Bronchial epithelial cell (primary cell): Measurements from ENCODE around the gene MRPS14. TPM values are rescaled to one million over a fixed set of nuclear protein-coding genes. Genes with fewer than 3 reads are reported as not detected.
A peak's percentile ranks its signal among the peaks of the same experiment; 100 is the strongest.
"Not testable (repeated sequence)": the region's sequence is repeated elsewhere in the genome, so short reads cannot be mapped to it uniquely, and the experiment has no call there.

ENCODE experiments used
- DNase-seq: peaks from one replicate; pipeline ENCODE4 v3.0.0-alpha.2; 2010; ENCODE audit warnings: low read depth
- FAIRE-seq: peaks from 2 replicates; lab custom pipeline; 2011; peaks lifted over from hg19 to GRCh38; lab: Jason Lieb, UNC
- H3K27me3 ChIP-seq: 2 replicates; pipeline ENCODE4 v1.5.1; 2011; ENCODE audit warnings: low read length; ENCODE audit not compliant: control insufficient read depth, insufficient read depth
- H3K36me3 ChIP-seq: 2 replicates; pipeline ENCODE4 v1.5.1; 2011; ENCODE audit warnings: low read length; ENCODE audit not compliant: control insufficient read depth, insufficient read depth
- H3K4me3 ChIP-seq: 2 replicates; pipeline ENCODE4 v1.5.1; 2011; ENCODE audit warnings: mild to moderate bottlenecking, low read depth, low read length, control low read depth
- CTCF ChIP-seq: IDR thresholded peaks from 2 replicates; pipeline ENCODE4 v1.5.1; 2011; ENCODE audit warnings: mild to moderate bottlenecking, moderate library complexity, low read length, control low read depth, inconsistent platforms; ENCODE audit not compliant: insufficient read depth, severe bottlenecking
- total RNA-seq: library from RNA; depleted of rRNA; stranded (reverse); fragments of >200 nt; gene quantifications from 2 replicates; pipeline ENCODE4 v1.2.1, GENCODE V29; 2014

The MRPS14 gene
- total RNA-seq, 1 donor from 2014 or later: 21.3 TPM

DNA sequence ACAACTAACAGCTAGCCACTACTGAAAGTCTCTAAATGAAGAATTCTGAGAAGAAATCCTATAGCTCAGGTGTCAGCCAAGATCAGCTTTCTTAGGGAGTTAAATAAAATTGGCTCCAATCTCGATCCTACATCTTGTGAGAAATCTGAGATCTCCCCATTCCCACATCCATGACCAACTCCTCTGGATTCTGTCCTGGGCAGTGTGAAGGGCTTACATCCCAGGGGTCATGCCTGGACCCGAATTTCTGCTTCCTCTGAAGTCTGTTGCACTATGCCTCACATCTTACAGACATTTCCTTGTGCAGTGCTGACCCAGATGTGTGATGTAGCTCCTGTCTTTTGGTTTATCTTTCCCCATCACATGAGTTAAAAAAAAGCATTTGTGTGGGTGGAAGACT is 39.6 kb upstream of the MRPS14 start:
- no peaks in the 10 kb centered on the region for H3K36me3 ChIP-seq
- FAIRE-seq: peak; percentile 32
- peak; percentile 18 for DNase-seq
- TF ChIP-seq CTCF: no peak
- H3K27me3 ChIP-seq: no peaks in the 10 kb centered on the region
- no peak overlapping the region for H3K4me3 ChIP-seq

DNA sequence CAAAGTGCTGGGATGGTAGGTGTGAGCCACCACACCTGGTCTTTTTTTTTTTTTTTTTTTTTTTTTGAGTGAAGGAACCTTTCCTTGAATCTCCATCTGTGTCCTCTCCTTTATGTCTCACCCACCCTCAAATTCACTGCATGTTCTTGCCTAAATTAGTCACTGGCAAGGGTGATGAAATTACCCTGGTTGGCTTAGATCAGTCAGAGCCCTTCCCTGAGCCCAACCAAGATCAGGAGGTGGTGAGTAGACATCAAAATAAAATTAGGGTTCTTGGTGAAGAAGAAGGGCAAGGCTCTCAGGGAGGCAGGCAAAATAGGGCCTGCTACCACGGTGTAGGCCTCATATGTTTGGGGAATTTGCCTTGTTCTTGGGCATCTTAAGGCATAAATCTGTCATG is 39.1 kb upstream of the MRPS14 start:
- DNase-seq (peak; percentile 52), FAIRE-seq (no peak)
- no peak for TF ChIP-seq CTCF

GRCh38 chr1:175054736-175055135 is 31.5 kb upstream of the MRPS14 start:
- no peak for DNase-seq
- TF ChIP-seq CTCF: no peak
- Histone ChIP-seq H3K36me3 (no peaks in the 10 kb centered on the region), H3K4me3 (no peak overlapping the region), H3K27me3 (no peaks in the 10 kb centered on the region)
- no peak for FAIRE-seq

More for the DNA sequence above, 39.1 kb upstream of the MRPS14 start:
- Histone ChIP-seq H3K27me3 (no peaks in the 10 kb centered on the region), H3K36me3 (no peaks in the 10 kb centered on the region), H3K4me3 (no peak overlapping the region)

GRCh38 chr1:175050992-175051391 is 27.8 kb upstream of the MRPS14 start:
- Histone ChIP-seq H3K4me3 (no peak overlapping the region), H3K27me3 (no peaks in the 10 kb centered on the region), H3K36me3 (no peaks in the 10 kb centered on the region)
- DNase-seq (no peak), FAIRE-seq (no peak)
- no peak for TF ChIP-seq CTCF

DNA sequence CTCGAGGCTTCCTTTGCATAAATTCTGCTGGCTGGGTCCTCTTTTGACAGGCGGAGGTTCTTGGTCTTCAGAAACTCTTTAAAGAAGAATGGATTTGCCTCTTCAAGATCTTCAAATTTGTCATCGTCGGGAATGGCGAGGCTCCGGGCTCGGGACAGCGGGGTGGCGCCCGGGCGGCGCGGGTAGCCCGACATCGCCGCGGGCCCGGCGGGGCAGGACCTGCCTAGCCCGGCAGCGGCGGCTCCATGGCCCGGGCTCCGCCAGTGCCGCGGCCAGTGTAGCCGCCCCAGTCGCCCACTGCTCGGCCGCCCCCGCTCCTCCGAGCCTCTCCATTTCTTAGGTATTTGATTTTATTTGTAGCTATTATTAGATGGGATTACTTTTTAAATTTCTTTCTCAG is 22.3 kb upstream of the MRPS14 start:
- FAIRE-seq: no peak
- Histone ChIP-seq H3K27me3 (no peaks in the 10 kb centered on the region), H3K36me3 (no peaks in the 10 kb centered on the region), H3K4me3 (no peak overlapping the region)
- DNase-seq: no peak
- no peak for TF ChIP-seq CTCF

DNA sequence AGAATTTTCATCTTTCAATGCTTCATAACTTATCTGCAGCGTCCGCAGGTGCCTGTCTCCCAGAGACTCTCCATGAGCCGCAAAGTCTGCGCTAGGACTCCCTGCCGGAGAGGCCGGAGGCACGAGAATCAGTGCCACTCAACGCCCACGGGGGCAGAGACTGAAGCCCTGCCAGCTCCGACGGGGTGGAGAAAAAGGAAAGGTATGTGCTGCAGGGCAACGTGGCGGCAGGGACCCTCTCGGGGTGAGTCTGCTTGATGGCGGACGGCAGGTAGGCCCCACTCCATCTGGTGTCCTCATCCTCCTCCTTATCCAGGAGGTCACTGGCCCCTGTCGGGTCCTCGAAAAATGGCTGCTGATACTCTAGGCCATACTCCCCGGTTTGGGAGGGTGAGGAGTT is 21.9 kb upstream of the MRPS14 start:
- H3K36me3 ChIP-seq: no peaks in the 10 kb centered on the region
- DNase-seq: no peak
- no peaks in the 10 kb centered on the region for H3K27me3 ChIP-seq
- no peak overlapping the region for H3K4me3 ChIP-seq
- TF ChIP-seq CTCF: no peak
- no peak for FAIRE-seq

GRCh38 chr1:175044591-175044990 is 21.4 kb upstream of the MRPS14 start:
- not testable (repeated sequence) for H3K4me3 ChIP-seq, FAIRE-seq, H3K27me3 ChIP-seq, H3K36me3 ChIP-seq, DNase-seq
